Epithelial cell of esophagus (primary cell): ENCODE measurements around the gene GPSM3.
"Not testable (repeated sequence)": the region's sequence is repeated elsewhere in the genome, so short reads cannot be mapped to it uniquely, and the experiment has no call there.

Experiments
- DNase-seq: peaks from one replicate; pipeline ENCODE4 v3.0.0; 2010; ENCODE audit warnings: low read depth
- H3K4me3 ChIP-seq: 2 replicates; pipeline ENCODE4 v1.5.1; 2011; ENCODE audit warnings: mild to moderate bottlenecking, low read length, control low read depth
- TF ChIP-seq, protein P1 (sequence below): IDR thresholded peaks from 2 replicates; pipeline ENCODE4 v1.5.1; 2011; ENCODE audit warnings: low read depth, mild to moderate bottlenecking, low read length, control low read depth, inconsistent platforms; ENCODE audit not compliant: insufficient read depth; ENCODE audit errors: missing control alignments

Gene GPSM3

GRCh38 chr6:32195902-32196681 is 3.6 kb upstream of the GPSM3 start:
- DNase-seq: peak; percentile 40
- H3K4me3 ChIP-seq: peak overlapping the region; percentile 96
- TF ChIP-seq, protein P1, sequence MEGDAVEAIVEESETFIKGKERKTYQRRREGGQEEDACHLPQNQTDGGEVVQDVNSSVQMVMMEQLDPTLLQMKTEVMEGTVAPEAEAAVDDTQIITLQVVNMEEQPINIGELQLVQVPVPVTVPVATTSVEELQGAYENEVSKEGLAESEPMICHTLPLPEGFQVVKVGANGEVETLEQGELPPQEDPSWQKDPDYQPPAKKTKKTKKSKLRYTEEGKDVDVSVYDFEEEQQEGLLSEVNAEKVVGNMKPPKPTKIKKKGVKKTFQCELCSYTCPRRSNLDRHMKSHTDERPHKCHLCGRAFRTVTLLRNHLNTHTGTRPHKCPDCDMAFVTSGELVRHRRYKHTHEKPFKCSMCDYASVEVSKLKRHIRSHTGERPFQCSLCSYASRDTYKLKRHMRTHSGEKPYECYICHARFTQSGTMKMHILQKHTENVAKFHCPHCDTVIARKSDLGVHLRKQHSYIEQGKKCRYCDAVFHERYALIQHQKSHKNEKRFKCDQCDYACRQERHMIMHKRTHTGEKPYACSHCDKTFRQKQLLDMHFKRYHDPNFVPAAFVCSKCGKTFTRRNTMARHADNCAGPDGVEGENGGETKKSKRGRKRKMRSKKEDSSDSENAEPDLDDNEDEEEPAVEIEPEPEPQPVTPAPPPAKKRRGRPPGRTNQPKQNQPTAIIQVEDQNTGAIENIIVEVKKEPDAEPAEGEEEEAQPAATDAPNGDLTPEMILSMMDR: no peak

DNA sequence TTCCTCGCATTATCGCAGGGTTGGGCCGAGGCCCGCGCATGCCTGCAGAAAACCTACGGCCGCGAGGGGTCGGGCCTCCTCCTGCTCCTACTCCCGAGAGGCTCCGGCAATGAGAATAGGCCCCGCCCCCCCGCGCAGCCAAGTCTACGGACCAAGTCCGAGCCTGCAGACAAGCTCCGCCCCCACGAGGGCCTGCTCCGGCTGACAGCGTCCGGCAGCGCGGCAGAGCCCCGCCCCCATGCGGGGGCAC is 3.1 kb upstream of the GPSM3 start:
- peak; percentile 100 for DNase-seq
- peak overlapping the region; percentile 96 for H3K4me3 ChIP-seq
- TF ChIP-seq, protein P1: peak; percentile 60

- TF ChIP-seq, protein P1: peak; percentile 60
- DNase-seq: peak; percentile 63
Measured at GRCh38 chr6:32194825-32195651, 2.6 kb upstream of the GPSM3 start.

GRCh38 chr6:32194388-32194787 is 1.9 kb upstream of the GPSM3 start:
- H3K4me3 ChIP-seq: no peak overlapping the region
- TF ChIP-seq, protein P1: no peak
- DNase-seq: no peak

More at GRCh38 chr6:32194825-32195651, 2.6 kb upstream of the GPSM3 start:
- H3K4me3 ChIP-seq: peak overlapping the region; percentile 62

DNA sequence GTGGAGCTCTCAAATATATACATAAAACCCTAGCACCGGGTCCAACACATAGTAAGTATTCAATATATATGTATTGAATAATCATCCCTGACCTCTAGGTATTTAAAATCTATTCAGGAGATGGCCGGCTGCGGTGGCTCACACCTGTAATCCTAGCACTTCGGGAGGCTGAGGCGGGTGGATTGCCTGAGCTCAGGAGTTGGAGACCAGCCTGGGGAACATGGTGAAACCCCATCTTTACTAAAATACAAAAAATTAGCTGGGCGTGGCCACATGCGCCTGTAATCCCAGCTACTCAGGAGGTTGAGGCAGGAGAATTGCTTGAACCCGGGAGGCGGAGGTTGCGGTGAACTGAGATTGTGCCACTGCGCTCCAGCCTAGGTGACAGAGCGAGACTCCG is 653 bp upstream of the GPSM3 start:
- H3K4me3 ChIP-seq, DNase-seq: not testable (repeated sequence)

- no peak overlapping the region for H3K4me3 ChIP-seq
- DNase-seq: no peak
- TF ChIP-seq, protein P1: no peak
Measured at GRCh38 chr6:32191696-32192607, 491 bp downstream of the GPSM3 start.

DNA sequence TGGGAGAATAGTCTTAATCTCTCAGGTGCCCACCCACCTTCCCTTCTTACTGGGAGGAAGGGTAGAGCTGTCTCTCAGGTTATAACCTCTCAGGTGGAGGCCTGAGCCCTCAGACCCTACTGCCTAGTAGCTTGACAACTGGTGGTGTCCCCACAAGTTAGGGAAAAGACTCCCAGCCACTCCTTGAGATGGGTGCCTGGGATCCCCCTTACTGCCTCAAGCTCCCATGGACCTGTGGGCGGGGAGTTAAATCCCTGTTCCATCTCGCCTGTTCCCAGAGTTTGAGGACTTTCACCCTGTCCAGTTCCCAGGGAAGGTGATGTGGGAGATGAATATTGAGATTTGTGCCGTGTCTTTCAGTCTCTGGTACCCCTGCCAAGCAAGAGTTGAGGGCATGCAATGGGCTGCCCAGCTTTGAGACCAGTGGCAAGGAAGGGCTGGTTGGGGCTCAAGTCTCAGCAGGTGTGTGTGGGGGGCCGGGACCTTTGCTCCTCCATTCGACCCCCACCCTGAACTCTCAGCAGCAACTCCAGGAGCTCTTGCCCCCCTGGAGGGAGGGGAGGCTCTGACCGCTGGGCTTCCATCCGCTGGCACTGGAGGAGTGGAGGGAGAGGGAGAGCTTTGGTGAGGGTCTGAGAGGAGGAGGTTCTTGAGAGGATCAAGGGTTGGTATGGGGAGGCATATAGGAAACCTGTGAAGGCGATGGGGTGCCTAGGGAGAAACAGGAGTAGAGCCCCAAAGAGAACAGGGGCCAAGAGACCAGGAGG is 1.3 kb downstream of the GPSM3 start:
- H3K4me3 ChIP-seq: no peak overlapping the region
- DNase-seq: no peak
- TF ChIP-seq, protein P1: no peak
